Glutamatergic neuron (in vitro differentiated cells): ENCODE measurements around the gene ZNF440. TPM values are rescaled to one million over a fixed set of nuclear protein-coding genes. Genes with fewer than 3 reads are reported as not detected.
"Not testable (repeated sequence)": the region's sequence is repeated elsewhere in the genome, so short reads cannot be mapped to it uniquely, and the experiment has no call there.

Experiments used
- DNase-seq: peaks from one replicate; pipeline ENCODE4 v3.0.0; 2022
- H3K27ac Mint-ChIP-seq: one replicate; pipeline ENCODE4 v1.8.0; 2020; ENCODE audit warnings: mild to moderate bottlenecking, mixed read lengths, inconsistent platforms; ENCODE audit not compliant: unreplicated experiment
- H3K27me3 Mint-ChIP-seq: one replicate; pipeline ENCODE4 v1.8.0; 2020; ENCODE audit warnings: mild to moderate bottlenecking, moderate library complexity, mixed read lengths, inconsistent platforms; ENCODE audit not compliant: unreplicated experiment
- H3K36me3 Mint-ChIP-seq: one replicate; pipeline ENCODE4 v1.8.0; 2020; ENCODE audit warnings: mild to moderate bottlenecking, mixed read lengths, inconsistent platforms; ENCODE audit not compliant: unreplicated experiment
- H3K4me1 Mint-ChIP-seq: one replicate; pipeline ENCODE4 v1.8.0; 2020; ENCODE audit warnings: mild to moderate bottlenecking, low read depth, mixed read lengths, inconsistent platforms; ENCODE audit not compliant: unreplicated experiment
- H3K4me3 Mint-ChIP-seq: one replicate; pipeline ENCODE4 v1.8.0; 2020; ENCODE audit warnings: mild to moderate bottlenecking, mixed read lengths, inconsistent platforms; ENCODE audit not compliant: unreplicated experiment
- H3K9me3 Mint-ChIP-seq: one replicate; pipeline ENCODE4 v1.8.0; 2020; ENCODE audit warnings: mild to moderate bottlenecking, moderate library complexity, mixed read lengths, inconsistent platforms; ENCODE audit not compliant: unreplicated experiment
- total RNA-seq: library from RNA; stranded (reverse); fragmentation: NEBNext Ultra II Directional; extraction: Animal tissue kit (Norgen Biotek cat#: 25700); gene quantifications from one replicate; pipeline ENCODE4 v1.2.1, GENCODE V29; 2021; ENCODE audit not compliant: unreplicated experiment
- TF ChIP-seq, protein P1 (sequence below): fragments of 200-600 bp; sonication (generic); IDR thresholded peaks from one replicate; pipeline ENCODE4 v1.5.0; 2021; ENCODE audit not compliant: partially characterized antibody, unreplicated experiment

ZNF440 gene
- total RNA-seq, 1 donor from 2014 or later: 20.3 TPM

- no peak for DNase-seq
- TF ChIP-seq, protein P1, sequence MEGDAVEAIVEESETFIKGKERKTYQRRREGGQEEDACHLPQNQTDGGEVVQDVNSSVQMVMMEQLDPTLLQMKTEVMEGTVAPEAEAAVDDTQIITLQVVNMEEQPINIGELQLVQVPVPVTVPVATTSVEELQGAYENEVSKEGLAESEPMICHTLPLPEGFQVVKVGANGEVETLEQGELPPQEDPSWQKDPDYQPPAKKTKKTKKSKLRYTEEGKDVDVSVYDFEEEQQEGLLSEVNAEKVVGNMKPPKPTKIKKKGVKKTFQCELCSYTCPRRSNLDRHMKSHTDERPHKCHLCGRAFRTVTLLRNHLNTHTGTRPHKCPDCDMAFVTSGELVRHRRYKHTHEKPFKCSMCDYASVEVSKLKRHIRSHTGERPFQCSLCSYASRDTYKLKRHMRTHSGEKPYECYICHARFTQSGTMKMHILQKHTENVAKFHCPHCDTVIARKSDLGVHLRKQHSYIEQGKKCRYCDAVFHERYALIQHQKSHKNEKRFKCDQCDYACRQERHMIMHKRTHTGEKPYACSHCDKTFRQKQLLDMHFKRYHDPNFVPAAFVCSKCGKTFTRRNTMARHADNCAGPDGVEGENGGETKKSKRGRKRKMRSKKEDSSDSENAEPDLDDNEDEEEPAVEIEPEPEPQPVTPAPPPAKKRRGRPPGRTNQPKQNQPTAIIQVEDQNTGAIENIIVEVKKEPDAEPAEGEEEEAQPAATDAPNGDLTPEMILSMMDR: no peak
- Mint-ChIP-seq H3K27ac (no peak overlapping the region), H3K9me3 (peaks cover 26% of the 10 kb centered on the region), H3K4me3 (no peak overlapping the region), H3K36me3 (peaks cover 81% of the 10 kb centered on the region), H3K4me1 (no peaks in the 10 kb centered on the region), H3K27me3 (peaks cover 6% of the 10 kb centered on the region)
These were observed 7.0 kb upstream of the ZNF440 start for GRCh38 chr19:11807099-11807380.

DNA sequence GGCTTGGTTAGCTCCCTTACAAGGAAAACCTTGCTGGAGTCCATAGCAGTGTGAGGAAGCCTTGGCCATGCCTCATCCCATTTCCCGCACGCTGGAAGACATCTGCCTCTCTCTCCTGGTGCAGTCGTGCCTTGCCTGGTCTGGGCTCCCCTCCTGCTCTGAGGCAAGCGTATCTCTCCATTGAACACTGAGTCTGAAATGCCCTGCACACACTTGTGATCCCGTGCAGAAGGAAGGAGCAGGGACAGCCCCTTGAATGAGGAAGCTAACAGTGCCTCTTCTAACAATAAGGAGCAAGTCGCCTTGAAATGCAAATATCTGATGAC is 407 bp upstream of the ZNF440 start:
- Mint-ChIP-seq H3K4me3 (peak overlapping the region; percentile 86), H3K36me3 (peaks cover 33% of the 10 kb centered on the region), H3K9me3 (peaks cover 15% of the 10 kb centered on the region), H3K27me3 (peaks cover 2% of the 10 kb centered on the region), H3K4me1 (peaks cover 5% of the 10 kb centered on the region), H3K27ac (peak overlapping the region; percentile 85)
- DNase-seq: no peak
- TF ChIP-seq, protein P1: no peak

DNA sequence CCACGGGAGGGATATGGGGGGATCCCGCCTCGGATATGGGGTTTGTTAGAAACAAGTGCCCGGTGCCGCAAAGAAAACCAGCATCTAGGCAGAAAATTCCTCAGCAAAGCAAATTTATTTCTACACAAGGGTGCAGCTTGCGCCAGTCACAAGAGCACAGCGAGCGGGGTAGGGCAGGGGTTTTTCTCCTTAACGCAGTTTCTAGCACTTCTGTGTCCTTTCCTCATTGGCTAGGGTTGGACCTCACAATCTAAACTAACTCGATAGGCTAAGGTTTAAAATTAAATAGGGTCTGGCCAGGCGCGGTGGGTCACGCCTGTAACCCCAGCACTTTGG is 595 bp downstream of the ZNF440 start:
- TF ChIP-seq, protein P1: no peak
- no peak for DNase-seq
- Mint-ChIP-seq H3K27me3 (peaks cover 2% of the 10 kb centered on the region), H3K4me3 (peak overlapping the region; percentile 88), H3K9me3 (peaks cover 9% of the 10 kb centered on the region), H3K4me1 (peaks cover 5% of the 10 kb centered on the region), H3K36me3 (peaks cover 27% of the 10 kb centered on the region), H3K27ac (peak overlapping the region; percentile 33)

DNA sequence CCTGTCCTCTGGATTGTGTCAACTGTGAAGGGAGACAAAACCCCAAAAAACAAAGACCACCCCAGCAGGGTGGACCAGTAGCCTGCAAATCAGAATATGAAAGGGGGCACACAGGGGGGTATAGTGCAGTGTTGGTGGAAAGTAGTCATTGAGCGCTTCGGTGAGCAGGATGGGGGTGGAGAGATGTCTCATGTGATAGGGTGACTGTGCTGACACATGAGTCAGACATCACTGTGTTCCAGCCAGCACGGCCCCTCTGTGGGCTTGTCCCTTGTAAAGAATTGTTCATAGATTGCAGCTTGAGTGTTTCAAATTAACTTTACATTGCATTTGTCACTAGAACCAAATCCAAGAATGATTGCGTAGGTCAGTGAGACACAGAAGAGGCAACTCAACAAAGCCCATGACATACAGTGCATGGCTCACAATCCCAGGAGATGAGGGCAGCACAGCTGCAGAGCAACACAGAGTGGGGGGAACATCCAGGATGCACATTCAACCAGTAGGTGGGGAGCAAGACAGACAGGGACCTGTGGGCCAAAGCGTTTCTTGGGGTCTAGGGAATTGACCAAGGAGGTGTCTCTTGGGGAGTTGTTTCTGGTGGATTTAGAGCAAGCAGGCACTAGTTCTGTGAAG is 7.5 kb downstream of the ZNF440 start:
- H3K36me3 Mint-ChIP-seq: peaks cover 28% of the 10 kb centered on the region
- H3K9me3 Mint-ChIP-seq: peaks cover 3% of the 10 kb centered on the region
- TF ChIP-seq, protein P1: no peak

GRCh38 chr19:11828957-11829876 is 15.1 kb downstream of the ZNF440 start:
- not testable (repeated sequence) for DNase-seq, H3K27ac Mint-ChIP-seq, H3K4me1 Mint-ChIP-seq, H3K4me3 Mint-ChIP-seq, H3K27me3 Mint-ChIP-seq
- Mint-ChIP-seq H3K9me3 (peaks cover 12% of the 10 kb centered on the region), H3K36me3 (peaks cover 60% of the 10 kb centered on the region)

More for the DNA sequence above, 7.5 kb downstream of the ZNF440 start:
- H3K27ac Mint-ChIP-seq: no peak overlapping the region
- peaks cover 2% of the 10 kb centered on the region for H3K27me3 Mint-ChIP-seq
- H3K4me3 Mint-ChIP-seq: no peak overlapping the region
- no peaks in the 10 kb centered on the region for H3K4me1 Mint-ChIP-seq
- DNase-seq: no peak
